GM13976 (cell line): ENCODE measurements around the gene ELMOD1.

Experiments
- DNase-seq: peaks from one replicate; pipeline ENCODE4 v3.0.0; 2012; ENCODE audit warnings: low spot score
- in situ Hi-C: fragments of 300-500 bp; cut with MboI; formaldehyde crosslinking; loops from one replicate; pipeline ENCODE4 v1.12.0; 2022; ENCODE audit warnings: low sequenced_read_pairs, mixed read lengths, inconsistent platforms; ENCODE audit not compliant: unreplicated experiment
- TF ChIP-seq, protein P1 (sequence below): IDR thresholded peaks from 2 replicates; pipeline ENCODE4 v1.5.1; 2012; ENCODE audit warnings: borderline replicate concordance, mild to moderate bottlenecking; ENCODE audit not compliant: insufficient read depth; ENCODE audit errors: extremely low read depth, missing control alignments, control extremely low read depth

The ELMOD1 gene

DNA sequence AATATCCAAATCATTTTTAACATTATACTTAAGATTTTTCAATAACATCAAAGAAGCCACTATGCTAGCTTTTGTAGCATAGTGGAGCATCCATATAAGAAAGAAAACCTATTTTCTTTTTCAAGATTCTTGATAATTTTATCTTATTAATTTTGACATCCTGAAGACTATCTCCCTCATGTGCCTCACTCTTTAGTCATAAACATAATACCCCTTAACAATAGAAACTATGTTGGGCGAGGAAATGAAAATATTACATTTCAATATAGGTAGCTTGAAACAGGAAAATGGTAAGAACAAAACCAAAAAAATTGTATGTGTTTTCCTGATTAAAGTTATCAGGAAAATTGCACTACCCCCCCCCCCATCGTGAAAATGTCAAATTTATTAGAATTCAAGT, 40.1 kb downstream of the ELMOD1 start:
- TF ChIP-seq, protein P1, sequence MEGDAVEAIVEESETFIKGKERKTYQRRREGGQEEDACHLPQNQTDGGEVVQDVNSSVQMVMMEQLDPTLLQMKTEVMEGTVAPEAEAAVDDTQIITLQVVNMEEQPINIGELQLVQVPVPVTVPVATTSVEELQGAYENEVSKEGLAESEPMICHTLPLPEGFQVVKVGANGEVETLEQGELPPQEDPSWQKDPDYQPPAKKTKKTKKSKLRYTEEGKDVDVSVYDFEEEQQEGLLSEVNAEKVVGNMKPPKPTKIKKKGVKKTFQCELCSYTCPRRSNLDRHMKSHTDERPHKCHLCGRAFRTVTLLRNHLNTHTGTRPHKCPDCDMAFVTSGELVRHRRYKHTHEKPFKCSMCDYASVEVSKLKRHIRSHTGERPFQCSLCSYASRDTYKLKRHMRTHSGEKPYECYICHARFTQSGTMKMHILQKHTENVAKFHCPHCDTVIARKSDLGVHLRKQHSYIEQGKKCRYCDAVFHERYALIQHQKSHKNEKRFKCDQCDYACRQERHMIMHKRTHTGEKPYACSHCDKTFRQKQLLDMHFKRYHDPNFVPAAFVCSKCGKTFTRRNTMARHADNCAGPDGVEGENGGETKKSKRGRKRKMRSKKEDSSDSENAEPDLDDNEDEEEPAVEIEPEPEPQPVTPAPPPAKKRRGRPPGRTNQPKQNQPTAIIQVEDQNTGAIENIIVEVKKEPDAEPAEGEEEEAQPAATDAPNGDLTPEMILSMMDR: no peak
- in situ Hi-C loops: no loop called here
- DNase-seq: no peak

DNA sequence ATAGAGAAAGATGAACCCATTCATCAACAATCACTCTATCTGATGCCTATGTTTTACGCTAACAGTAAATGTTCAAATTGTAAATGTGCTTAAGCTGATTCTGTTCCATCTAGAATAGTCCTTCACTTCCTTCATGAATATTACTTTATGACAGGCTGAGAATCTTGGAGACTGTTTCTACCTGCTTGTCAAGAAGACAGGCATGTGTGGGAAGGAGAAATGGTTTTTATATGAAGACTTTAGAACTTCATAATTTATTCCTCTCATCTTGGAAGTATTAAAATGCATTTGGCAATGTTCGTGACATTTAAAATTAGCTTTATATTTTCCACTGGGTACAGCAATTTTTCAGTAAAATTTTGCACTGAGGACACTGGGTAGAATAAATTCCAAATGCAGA, 41.0 kb downstream of the ELMOD1 start:
- no peak for DNase-seq
- TF ChIP-seq, protein P1: no peak
- in situ Hi-C loops: no loop called here

DNA sequence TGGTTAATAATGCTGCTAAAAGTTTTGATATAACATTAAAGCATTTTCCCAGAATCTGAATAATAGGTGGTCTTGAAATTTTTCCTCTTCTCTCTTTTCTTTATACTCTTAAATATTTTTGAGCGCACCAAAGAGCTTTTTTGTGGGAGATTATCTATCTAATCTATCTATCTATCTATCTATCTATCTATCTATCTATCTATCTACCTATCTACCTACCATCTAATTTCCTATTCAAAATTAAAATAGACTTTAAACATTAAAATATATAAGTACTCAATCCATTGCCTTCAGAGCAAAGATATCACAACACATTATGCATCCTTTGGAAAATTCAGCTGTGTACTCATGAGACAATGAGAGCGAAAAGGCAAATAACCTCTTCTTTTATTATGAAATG, 55.8 kb downstream of the ELMOD1 start:
- in situ Hi-C loops: no loop called here
- no peak for DNase-seq
- TF ChIP-seq, protein P1: no peak

DNA sequence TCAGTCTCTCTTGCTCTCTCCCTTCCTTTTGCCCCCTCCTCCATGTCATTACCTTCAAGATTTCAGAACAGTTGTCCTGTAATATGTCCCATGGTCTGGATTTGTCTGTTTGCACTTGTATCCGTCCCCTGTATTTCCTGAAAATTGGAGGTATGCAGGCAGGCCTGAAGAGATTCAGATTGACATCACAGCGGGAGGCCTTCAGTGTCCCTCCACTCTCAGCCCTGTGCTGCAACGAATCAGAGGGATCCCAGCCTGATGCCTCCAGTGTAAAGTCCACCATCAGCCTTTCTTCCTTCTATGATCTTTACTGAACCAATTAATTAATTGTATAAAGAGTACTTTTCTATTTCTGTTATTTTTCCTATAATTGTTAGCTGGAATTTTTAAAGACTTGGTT, 57.3 kb downstream of the ELMOD1 start:
- in situ Hi-C loops: no loop called here
- TF ChIP-seq, protein P1: no peak
- DNase-seq: no peak

DNA sequence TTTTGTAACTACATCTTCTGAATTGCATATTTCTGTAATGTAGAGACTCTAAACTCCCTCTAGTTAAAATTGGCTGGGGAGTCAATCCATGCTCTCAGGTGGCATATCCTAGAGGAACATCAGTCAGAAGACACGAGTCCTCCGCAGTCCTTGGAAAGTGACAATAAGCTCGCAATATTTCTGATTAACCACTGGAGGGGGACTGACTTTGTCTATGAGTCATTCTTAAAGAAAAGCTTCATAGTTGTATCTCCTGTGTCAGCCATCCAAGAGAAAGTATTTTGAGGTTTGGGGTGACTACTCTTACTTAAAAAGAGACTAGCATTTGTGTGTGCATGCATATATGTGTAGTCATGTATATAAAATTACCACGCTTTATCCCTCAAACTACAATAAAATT, 60.7 kb downstream of the ELMOD1 start:
- in situ Hi-C loops: no loop called here
- TF ChIP-seq, protein P1: no peak
- DNase-seq: no peak

DNA sequence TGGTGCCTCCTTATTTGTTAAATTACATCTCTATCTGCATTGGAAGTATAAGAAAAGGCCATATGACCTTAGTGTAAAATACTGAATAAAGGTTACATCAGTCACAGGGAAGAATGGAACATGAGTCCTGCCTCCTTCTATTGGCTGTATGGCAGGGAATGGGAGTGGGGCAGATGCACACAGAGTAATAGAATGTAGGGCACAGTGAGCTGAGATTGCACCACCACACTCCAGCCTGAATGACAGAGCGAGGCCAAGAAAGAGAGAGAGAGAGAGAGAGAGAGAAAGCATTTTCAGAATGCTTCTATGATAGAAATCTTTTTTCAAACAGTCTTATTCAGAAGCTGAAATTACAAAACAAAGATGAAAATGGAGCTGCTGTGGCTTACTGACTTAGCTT, 62.1 kb downstream of the ELMOD1 start:
- in situ Hi-C loops: no loop called here
- TF ChIP-seq, protein P1: no peak
- no peak for DNase-seq

DNA sequence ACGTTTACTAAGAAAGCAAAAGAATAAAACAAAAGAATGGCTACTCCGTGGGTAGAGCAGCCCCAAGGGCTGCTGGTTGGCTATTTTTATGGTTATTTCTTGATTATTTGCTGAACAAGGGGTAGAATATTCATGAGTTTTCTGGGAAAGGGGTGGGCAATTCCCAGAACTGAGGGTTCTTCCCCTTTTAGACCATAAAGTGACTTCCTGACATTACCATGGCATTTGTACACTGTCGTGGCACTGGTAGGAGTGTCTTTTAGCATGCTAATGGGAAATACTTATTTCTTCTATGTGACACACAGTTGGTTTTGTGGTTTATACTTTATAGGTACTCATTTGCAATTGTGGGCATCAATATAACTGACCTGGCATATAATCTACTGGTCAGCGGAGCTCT, 64.7 kb downstream of the ELMOD1 start:
- in situ Hi-C loops: no loop called here
- TF ChIP-seq, protein P1: no peak
- no peak for DNase-seq
